Cardiac muscle cell (in vitro differentiated cells and primary cell): ENCODE data around the gene TMEM165. TPM values are rescaled to one million over a fixed set of nuclear protein-coding genes. Genes with fewer than 3 reads are reported as not detected.
"Not testable (repeated sequence)": the region's sequence is repeated elsewhere in the genome, so short reads cannot be mapped to it uniquely, and the experiment has no call there.

ENCODE experiments used
- DNase-seq, 2 donors: peaks; one replicate each; pipeline versions ENCODE4 v3.0.0 to v3.0.0-alpha.2; 2010 to 2017; ENCODE audit warnings: low read depth in 1 of 2, low spot score in 1 of 2
- H3K27ac ChIP-seq: fragments of 200-600 bp; sonication (generic); 2 replicates; pipeline ENCODE4 v1.5.1; 2016
- H3K27me3 ChIP-seq: fragments of 200-600 bp; sonication (generic); 2 replicates; pipeline ENCODE4 v1.6.0; 2016; ENCODE audit warnings: control low read depth
- H3K36me3 ChIP-seq: fragments of 200-600 bp; sonication (generic); 2 replicates; pipeline ENCODE4 v1.5.1; 2016; ENCODE audit warnings: control low read depth
- H3K4me1 ChIP-seq: fragments of 200-600 bp; sonication (generic); 2 replicates; pipeline ENCODE4 v1.8.1; 2017; ENCODE audit warnings: low read depth, mild to moderate bottlenecking, mixed run types
- H3K4me3 ChIP-seq: fragments of 200-600 bp; sonication (generic); 2 replicates; pipeline ENCODE4 v1.5.1; 2016; ENCODE audit warnings: mild to moderate bottlenecking
- H3K9me3 ChIP-seq: fragments of 200-600 bp; sonication (generic); 2 replicates; pipeline ENCODE4 v1.5.1; 2017; ENCODE audit warnings: low read depth, mild to moderate bottlenecking, control low read depth
- polyA plus RNA-seq: library from polyadenylated mRNA; unstranded; fragments of >200 nt; fragmentation: Nextera tagmentation; extraction: Ambion mirVana; gene quantifications from 2 replicates; pipeline ENCODE4 v1.2.1, GENCODE V29; 2016
- total RNA-seq: library from RNA; depleted of rRNA; stranded (reverse); fragments of >200 nt; gene quantifications from 2 replicates; pipeline ENCODE4 v1.2.3, GENCODE V29; 2016
- TF ChIP-seq, protein P1 (sequence below): IDR thresholded peaks from 2 replicates; pipeline ENCODE4 v1.5.1; 2012; ENCODE audit warnings: low read depth, mild to moderate bottlenecking, low read length

Gene TMEM165
- total and polyA plus RNA-seq, 2 experiments from 2014 or later, result 107 to 109 TPM

DNA sequence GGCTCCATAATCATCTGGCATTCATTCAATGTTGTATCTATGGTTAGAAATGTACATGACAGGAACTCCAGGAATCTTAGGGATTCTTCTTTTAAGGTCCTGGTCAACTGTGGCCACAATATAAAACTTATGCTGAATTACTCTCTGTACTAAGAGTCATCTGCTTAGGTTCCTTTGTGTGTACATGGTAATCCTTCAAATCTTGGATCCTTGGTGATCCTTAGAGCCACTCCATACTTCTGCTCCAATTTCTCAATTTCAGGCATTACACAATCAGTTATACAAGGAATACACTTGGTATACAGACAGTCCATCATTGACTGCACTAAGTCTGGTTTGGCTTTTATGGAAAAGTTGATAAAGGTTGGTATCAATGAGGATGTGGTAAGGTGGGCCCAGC, 43.9 kb upstream of the TMEM165 start:
- TF ChIP-seq, protein P1, sequence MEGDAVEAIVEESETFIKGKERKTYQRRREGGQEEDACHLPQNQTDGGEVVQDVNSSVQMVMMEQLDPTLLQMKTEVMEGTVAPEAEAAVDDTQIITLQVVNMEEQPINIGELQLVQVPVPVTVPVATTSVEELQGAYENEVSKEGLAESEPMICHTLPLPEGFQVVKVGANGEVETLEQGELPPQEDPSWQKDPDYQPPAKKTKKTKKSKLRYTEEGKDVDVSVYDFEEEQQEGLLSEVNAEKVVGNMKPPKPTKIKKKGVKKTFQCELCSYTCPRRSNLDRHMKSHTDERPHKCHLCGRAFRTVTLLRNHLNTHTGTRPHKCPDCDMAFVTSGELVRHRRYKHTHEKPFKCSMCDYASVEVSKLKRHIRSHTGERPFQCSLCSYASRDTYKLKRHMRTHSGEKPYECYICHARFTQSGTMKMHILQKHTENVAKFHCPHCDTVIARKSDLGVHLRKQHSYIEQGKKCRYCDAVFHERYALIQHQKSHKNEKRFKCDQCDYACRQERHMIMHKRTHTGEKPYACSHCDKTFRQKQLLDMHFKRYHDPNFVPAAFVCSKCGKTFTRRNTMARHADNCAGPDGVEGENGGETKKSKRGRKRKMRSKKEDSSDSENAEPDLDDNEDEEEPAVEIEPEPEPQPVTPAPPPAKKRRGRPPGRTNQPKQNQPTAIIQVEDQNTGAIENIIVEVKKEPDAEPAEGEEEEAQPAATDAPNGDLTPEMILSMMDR, result no peak
- DNase-seq, result peak in 1 of 2 donors; percentile 25
- Histone ChIP-seq H3K9me3 (no peaks in the 10 kb centered on the region), H3K27ac (no peak overlapping the region), H3K36me3 (no peaks in the 10 kb centered on the region), H3K27me3 (no peaks in the 10 kb centered on the region), H3K4me1 (no peaks in the 10 kb centered on the region), H3K4me3 (no peak overlapping the region)

DNA sequence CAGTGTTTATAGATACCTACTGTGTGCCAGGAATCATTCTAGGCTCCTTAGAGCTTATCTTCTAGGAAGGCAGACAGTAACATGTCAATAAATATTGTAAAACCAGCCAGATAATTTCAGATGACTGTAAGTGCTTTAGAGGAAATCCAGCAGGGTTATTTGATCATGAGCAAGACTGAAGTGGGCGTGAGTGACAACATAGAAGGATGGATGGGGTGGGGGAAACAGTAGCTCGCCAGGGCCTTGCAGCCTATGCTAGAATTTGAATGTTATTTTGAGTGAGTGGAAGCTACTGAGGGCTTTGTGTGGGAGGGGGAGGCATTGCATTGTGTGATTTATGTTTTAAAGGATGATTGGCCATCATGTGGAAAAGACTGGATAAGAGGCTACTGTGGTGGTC, 43.0 kb upstream of the TMEM165 start:
- H3K4me3 ChIP-seq, result no peak overlapping the region
- TF ChIP-seq, protein P1, result no peak
- no peaks in the 10 kb centered on the region for H3K36me3 ChIP-seq
- H3K4me1 ChIP-seq, result no peaks in the 10 kb centered on the region
- H3K27ac ChIP-seq, result no peak overlapping the region
- no peak for DNase-seq
- no peaks in the 10 kb centered on the region for H3K9me3 ChIP-seq
- no peaks in the 10 kb centered on the region for H3K27me3 ChIP-seq

DNA sequence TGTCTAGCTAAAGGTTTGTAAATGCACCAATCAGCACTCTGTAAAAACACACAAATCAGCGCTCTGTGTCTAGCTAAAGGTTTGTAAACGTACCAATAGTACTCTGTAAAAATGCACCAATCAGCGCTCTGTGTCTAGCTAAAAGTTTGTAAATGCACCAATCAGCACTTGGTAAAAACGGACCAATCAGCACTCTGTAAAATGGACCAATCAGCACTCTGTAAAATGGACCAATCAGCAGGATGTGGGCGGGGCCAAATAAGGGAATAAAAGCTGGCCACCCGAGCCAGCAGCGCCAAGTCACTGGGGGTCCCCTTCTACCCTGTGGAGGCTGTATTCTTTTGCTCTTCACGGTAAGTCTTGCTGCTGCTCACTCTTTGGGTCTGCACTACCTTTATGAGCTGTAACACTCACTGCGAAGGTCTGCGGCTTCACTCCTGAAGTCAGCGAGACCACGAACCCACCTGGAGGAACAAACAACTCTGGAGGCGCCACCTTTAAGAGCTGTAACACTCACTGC, 42.5 kb upstream of the TMEM165 start:
- H3K4me3 ChIP-seq, DNase-seq, H3K27ac ChIP-seq, H3K4me1 ChIP-seq, H3K36me3 ChIP-seq, H3K9me3 ChIP-seq, H3K27me3 ChIP-seq: not testable (repeated sequence)

DNA sequence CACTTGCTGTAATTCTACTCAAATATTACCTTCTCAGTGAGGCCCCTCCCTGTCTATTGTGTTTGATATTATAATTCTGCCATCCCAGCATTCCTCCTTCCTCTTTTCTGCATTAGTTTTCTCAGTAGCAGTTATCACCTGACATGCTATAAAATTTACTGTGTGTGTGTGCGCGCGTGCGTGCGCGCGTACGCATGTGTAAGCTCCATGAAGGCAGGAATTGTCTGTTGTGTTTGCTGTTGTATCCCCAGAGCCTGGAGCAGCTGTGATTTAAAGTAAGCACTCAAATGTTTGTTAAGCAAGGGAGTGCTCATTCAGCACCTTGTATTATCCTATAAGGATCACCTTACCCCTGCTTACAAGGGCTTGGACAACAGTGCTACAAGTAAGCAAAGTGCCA, 41.1 kb upstream of the TMEM165 start:
- H3K9me3 ChIP-seq, result no peaks in the 10 kb centered on the region
- TF ChIP-seq, protein P1, result no peak
- DNase-seq, result no peak
- H3K27ac ChIP-seq, result no peak overlapping the region
- H3K27me3 ChIP-seq, result no peaks in the 10 kb centered on the region
- H3K4me3 ChIP-seq, result no peak overlapping the region
- no peaks in the 10 kb centered on the region for H3K36me3 ChIP-seq
- H3K4me1 ChIP-seq, result no peaks in the 10 kb centered on the region

DNA sequence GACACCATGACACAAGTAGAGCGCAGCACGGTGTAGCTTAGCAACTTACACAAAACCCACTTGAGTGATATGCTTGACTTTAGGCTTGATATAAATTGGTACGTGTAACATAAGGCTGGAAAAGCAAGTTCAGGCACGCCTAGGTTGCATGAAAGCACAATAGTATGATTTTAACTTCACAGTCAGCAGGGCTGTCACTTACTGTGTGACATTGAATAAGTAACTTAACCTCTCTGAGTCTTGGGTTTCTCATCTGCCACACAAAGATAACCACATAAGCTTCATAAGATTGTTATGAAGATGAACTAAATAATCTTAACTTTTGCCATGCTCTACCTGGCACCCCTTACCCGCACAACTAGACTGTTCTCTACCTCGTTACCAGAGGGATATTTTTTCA, 40.2 kb upstream of the TMEM165 start:
- no peak for DNase-seq
- Histone ChIP-seq H3K36me3 (no peaks in the 10 kb centered on the region), H3K9me3 (no peaks in the 10 kb centered on the region), H3K4me1 (no peaks in the 10 kb centered on the region), H3K27me3 (no peaks in the 10 kb centered on the region), H3K4me3 (no peak overlapping the region), H3K27ac (no peak overlapping the region)
- TF ChIP-seq, protein P1, result no peak

DNA sequence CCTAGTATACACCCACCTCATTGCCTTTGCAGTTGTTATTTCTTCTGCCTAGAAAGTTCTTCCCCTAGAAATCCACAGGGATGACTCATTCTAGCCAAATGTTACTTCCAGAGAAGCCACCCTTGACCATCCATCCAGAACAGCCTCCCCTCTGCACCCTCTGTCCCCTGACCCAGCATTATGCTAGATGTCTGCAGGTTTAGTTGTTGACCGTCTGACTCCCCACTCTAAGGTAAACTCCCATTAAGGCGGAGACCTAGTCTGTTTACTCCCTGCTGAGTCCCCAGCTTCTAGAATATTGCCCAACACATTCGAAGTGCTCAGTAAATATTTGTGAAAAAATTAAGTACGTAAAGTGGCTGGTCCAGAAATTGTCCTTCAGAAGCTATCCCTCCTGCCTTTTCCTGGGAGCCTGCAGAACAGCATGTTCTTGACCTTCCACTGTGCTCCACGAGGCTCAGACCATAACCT, 38.7 kb upstream of the TMEM165 start:
- no peaks in the 10 kb centered on the region for H3K36me3 ChIP-seq
- no peaks in the 10 kb centered on the region for H3K27me3 ChIP-seq
- H3K27ac ChIP-seq, result no peak overlapping the region
- no peaks in the 10 kb centered on the region for H3K4me1 ChIP-seq
- H3K4me3 ChIP-seq, result no peak overlapping the region
- DNase-seq, result peak in 1 of 2 donors; percentile 21
- TF ChIP-seq, protein P1, result no peak
- H3K9me3 ChIP-seq, result no peaks in the 10 kb centered on the region
